SK-N-SH treated with all-trans-retinoic acid at 6 μM for 48 hours (cell line): ENCODE data around the gene ABI3BP.

Experiments used
- ATAC-seq: fragments of 200-7000 bp; cut with Tn5 transposase; 3 replicates; pipeline ENCODE4 v1.9.1; 2020; ENCODE audit warnings: mild to moderate bottlenecking, moderate library complexity
- ARNTL ChIP-seq: fragments of 450-650 bp; formaldehyde crosslinking; IDR thresholded peaks from 2 replicates; pipeline ENCODE4 v1.5.0; 2020; ENCODE audit warnings: low read depth, mild to moderate bottlenecking, moderate library complexity, borderline replicate concordance
- BACH2 ChIP-seq: fragments of 250-450 bp; sonication (Bioruptor Pico); IDR thresholded peaks from 2 replicates; pipeline ENCODE4 v1.9.0; 2021; ENCODE audit warnings: mild to moderate bottlenecking, borderline replicate concordance
- CREB5 ChIP-seq: fragments of 250-450 bp; sonication (Bioruptor Pico); IDR thresholded peaks from 2 replicates; pipeline ENCODE4 v1.5.1; 2020; ENCODE audit warnings: low read depth, mild to moderate bottlenecking, moderate library complexity
- CSDC2 ChIP-seq: fragments of 250-450 bp; sonication (Bioruptor Pico); IDR thresholded peaks from 2 replicates; pipeline ENCODE4 v1.5.0; 2020; ENCODE audit warnings: mild to moderate bottlenecking, moderate library complexity
- ESRRG ChIP-seq: fragments of 250-450 bp; sonication (Bioruptor Pico); IDR thresholded peaks from 2 replicates; pipeline ENCODE4 v1.6.1; 2021; ENCODE audit warnings: mild to moderate bottlenecking
- GLIS3 ChIP-seq: fragments of 250-450 bp; sonication (Bioruptor Pico); IDR thresholded peaks from 2 replicates; pipeline ENCODE4 v1.5.0; 2020; ENCODE audit warnings: mild to moderate bottlenecking, moderate library complexity
- ISL1 ChIP-seq: fragments of 250-450 bp; sonication (Bioruptor Pico); IDR thresholded peaks from 2 replicates; pipeline ENCODE4 v2.1.2; 2022; ENCODE audit warnings: mild to moderate bottlenecking, moderate library complexity
- PATZ1 ChIP-seq: fragments of 250-450 bp; sonication (Bioruptor Pico); IDR thresholded peaks from 2 replicates; pipeline ENCODE4 v1.8.0; 2020; ENCODE audit warnings: mild to moderate bottlenecking, moderate library complexity, borderline replicate concordance
- POU6F1 ChIP-seq: fragments of 250-450 bp; sonication (Bioruptor Pico); IDR thresholded peaks from 2 replicates; pipeline ENCODE4 v1.8.0; 2021; ENCODE audit warnings: low read depth, mild to moderate bottlenecking, moderate library complexity, borderline replicate concordance
- PPARA ChIP-seq: fragments of 250-450 bp; sonication (Bioruptor Pico); IDR thresholded peaks from 2 replicates; pipeline ENCODE4 v1.5.0; 2020; ENCODE audit warnings: mild to moderate bottlenecking, borderline replicate concordance
- RARB ChIP-seq: fragments of 250-450 bp; sonication (Bioruptor Pico); IDR thresholded peaks from 2 replicates; pipeline ENCODE4 v1.8.0; 2021; ENCODE audit warnings: mild to moderate bottlenecking, moderate library complexity
- TCF4 ChIP-seq: fragments of 250-450 bp; sonication (Bioruptor Pico); IDR thresholded peaks from 2 replicates; pipeline ENCODE4 v1.8.0; 2021; ENCODE audit warnings: mild to moderate bottlenecking, moderate library complexity, borderline replicate concordance
- TSHZ2 ChIP-seq: fragments of 250-450 bp; sonication (Bioruptor Pico); IDR thresholded peaks from 2 replicates; pipeline ENCODE4 v1.5.0; 2020; ENCODE audit warnings: mild to moderate bottlenecking, moderate library complexity
- ZFP3 ChIP-seq: fragments of 250-450 bp; sonication (Bioruptor Pico); IDR thresholded peaks from 2 replicates; pipeline ENCODE4 v1.5.0; 2020; ENCODE audit warnings: mild to moderate bottlenecking, moderate library complexity
- ZFP30 ChIP-seq: fragments of 450-650 bp; formaldehyde crosslinking; IDR thresholded peaks from 2 replicates; pipeline ENCODE4 v1.5.0; 2022; ENCODE audit warnings: mild to moderate bottlenecking, moderate library complexity
- ZNF565 ChIP-seq: fragments of 450-650 bp; formaldehyde crosslinking; conservative IDR thresholded peaks from 2 replicates; pipeline ENCODE4 v1.5.0; 2020; ENCODE audit warnings: low read depth, mild to moderate bottlenecking, moderate library complexity
- ZNF70 ChIP-seq: fragments of 450-650 bp; formaldehyde crosslinking; IDR thresholded peaks from 2 replicates; pipeline ENCODE4 v1.5.0; 2020; ENCODE audit warnings: mild to moderate bottlenecking, moderate library complexity
- ZNF8 ChIP-seq: fragments of 450-650 bp; formaldehyde crosslinking; IDR thresholded peaks from 2 replicates; pipeline ENCODE4 v1.5.0; 2020; ENCODE audit warnings: mild to moderate bottlenecking, moderate library complexity
- TF ChIP-seq, protein P1 (sequence below): fragments of 250-450 bp; sonication (Bioruptor Pico); IDR thresholded peaks from 2 replicates; pipeline ENCODE4 v1.5.1; 2021; ENCODE audit warnings: mild to moderate bottlenecking, moderate library complexity

The ABI3BP gene

DNA sequence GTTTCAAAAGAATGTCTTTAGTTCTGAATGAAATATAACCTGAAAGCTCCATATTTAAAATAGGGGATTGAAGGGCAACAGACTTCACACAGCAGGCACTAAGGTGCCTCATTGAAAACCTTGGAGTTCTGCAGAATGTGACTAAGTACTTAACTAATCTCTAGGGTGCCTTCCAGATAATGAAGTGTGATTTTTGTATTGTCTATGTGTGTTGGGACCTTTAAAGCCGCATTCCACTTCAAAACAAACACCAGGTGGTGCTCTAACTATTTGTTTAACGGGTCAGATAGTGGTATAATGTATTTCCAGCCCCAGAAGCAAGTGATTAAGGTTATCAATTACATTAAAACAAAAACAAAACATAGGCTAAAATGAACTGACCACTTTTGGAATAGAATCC is 255.9 kb downstream of the ABI3BP start:
- peak; percentile 69; the same call in 2 of the 3 replicates for ATAC-seq
- TF ChIP-seq ESRRG (CRISPR knock-in tag), result no peak
- TF ChIP-seq TSHZ2 (CRISPR knock-in tag), result no peak
- TF ChIP-seq, protein P1, sequence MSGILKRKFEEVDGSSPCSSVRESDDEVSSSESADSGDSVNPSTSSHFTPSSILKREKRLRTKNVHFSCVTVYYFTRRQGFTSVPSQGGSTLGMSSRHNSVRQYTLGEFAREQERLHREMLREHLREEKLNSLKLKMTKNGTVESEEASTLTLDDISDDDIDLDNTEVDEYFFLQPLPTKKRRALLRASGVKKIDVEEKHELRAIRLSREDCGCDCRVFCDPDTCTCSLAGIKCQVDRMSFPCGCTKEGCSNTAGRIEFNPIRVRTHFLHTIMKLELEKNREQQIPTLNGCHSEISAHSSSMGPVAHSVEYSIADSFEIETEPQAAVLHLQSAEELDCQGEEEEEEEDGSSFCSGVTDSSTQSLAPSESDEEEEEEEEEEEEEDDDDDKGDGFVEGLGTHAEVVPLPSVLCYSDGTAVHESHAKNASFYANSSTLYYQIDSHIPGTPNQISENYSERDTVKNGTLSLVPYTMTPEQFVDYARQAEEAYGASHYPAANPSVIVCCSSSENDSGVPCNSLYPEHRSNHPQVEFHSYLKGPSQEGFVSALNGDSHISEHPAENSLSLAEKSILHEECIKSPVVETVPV (CRISPR knock-in tag), result no peak
- TF ChIP-seq RARB (CRISPR knock-in tag), result no peak
- TF ChIP-seq BACH2 (CRISPR knock-in tag), result no peak
- TF ChIP-seq GLIS3 (CRISPR knock-in tag), result no peak
- TF ChIP-seq ZNF70 (CRISPR knock-in tag), result no peak
- no peak for TF ChIP-seq ZFP30 (CRISPR knock-in tag)
- no peak for TF ChIP-seq POU6F1
- TF ChIP-seq PATZ1 (CRISPR knock-in tag), result no peak
- TF ChIP-seq CREB5 (CRISPR knock-in tag), result no peak
- TF ChIP-seq CSDC2 (CRISPR knock-in tag), result no peak
- no peak for TF ChIP-seq PPARA (CRISPR knock-in tag)

DNA sequence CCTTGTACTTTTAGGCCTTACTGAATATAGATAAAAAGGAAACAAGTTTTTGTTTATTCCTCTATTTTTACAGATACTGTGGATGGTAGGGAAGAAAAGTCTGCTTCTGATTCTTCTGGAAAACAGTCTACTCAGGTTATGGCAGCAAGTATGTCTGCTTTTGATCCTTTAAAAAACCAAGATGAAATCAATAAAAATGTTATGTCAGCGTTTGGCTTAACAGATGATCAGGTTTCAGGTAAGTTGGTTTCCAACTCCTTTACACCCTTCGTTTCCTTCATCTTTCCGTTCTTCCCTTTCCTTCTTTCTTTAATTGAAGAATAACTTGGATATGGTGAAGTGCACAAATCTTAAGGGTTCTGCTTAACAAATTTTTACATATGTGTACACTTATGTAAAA is 260.8 kb downstream of the ABI3BP start:
- TF ChIP-seq TCF4 (CRISPR knock-in tag) (no peak), CREB5 (CRISPR knock-in tag) (no peak), ISL1 (no peak), TSHZ2 (CRISPR knock-in tag) (no peak), ZNF8 (CRISPR knock-in tag) (no peak), ZNF565 (CRISPR knock-in tag) (no peak), ARNTL (CRISPR knock-in tag) (no peak), GLIS3 (CRISPR knock-in tag) (no peak), CSDC2 (CRISPR knock-in tag) (no peak), ZFP30 (CRISPR knock-in tag) (no peak), BACH2 (CRISPR knock-in tag) (no peak), ZFP3 (CRISPR knock-in tag) (no peak)
- TF ChIP-seq, protein P1 (CRISPR knock-in tag), result no peak
- ATAC-seq, result no peak
